GM19372 (cell line): Measurements from ENCODE around the gene TMPRSS4.

ENCODE experiments used
- ATAC-seq: cut with Tn5 transposase; IDR thresholded peaks from one replicate; pipeline ENCODE4 v1.9.1; 2021; ENCODE audit warnings: mild to moderate bottlenecking, low read depth, moderate library complexity; ENCODE audit not compliant: unreplicated experiment

The TMPRSS4 gene, protein sequence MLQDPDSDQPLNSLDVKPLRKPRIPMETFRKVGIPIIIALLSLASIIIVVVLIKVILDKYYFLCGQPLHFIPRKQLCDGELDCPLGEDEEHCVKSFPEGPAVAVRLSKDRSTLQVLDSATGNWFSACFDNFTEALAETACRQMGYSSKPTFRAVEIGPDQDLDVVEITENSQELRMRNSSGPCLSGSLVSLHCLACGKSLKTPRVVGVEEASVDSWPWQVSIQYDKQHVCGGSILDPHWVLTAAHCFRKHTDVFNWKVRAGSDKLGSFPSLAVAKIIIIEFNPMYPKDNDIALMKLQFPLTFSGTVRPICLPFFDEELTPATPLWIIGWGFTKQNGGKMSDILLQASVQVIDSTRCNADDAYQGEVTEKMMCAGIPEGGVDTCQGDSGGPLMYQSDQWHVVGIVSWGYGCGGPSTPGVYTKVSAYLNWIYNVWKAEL

DNA sequence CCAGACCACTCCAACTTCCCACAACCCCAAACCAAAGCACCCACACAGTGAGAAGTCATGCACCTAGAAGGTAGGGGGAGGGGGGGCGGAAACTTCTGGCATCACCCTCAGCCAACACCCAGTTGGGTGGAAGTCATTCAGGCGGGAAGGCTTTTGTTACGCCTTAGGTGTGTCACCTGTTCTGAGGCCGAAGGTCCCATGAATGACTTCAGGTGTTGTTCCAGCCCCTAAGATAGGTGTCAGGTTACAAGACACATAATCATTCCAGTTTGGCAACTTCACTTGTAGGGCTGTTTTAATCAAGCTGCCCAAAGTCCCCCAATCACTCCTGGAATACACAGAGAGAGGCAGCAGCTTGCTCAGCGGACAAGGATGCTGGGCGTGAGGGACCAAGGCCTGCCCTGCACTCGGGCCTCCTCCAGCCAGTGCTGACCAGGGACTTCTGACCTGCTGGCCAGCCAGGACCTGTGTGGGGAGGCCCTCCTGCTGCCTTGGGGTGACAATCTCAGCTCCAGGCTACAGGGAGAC, at the start of gene TMPRSS4:
Gene TMPRSS4, plus strand, starts transcription at position 325 of the 528 bp plus-strand sequence. CDS start 225 bp downstream, outside the sequence.
- ATAC-seq, result no peak

DNA sequence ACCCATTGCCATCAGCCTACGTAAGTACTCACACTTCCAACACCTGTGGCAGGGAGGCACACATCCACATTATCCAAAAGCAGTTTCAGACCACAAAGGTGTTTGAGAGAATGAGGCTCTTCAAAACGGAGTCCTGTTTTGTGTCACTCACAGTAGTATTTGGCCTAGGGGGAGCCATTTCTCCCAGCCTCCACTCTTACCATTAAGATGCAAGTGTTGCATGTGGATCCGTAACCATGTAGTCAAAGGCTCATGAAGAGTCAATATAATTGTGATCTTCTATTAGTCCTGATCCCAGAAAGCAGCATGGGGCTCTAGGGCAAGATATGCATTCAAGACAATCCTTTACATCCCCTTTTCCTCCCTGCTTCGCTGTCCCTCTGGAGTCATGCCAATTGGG, 49.2 kb upstream of the TMPRSS4 start:
- ATAC-seq, result no peak

DNA sequence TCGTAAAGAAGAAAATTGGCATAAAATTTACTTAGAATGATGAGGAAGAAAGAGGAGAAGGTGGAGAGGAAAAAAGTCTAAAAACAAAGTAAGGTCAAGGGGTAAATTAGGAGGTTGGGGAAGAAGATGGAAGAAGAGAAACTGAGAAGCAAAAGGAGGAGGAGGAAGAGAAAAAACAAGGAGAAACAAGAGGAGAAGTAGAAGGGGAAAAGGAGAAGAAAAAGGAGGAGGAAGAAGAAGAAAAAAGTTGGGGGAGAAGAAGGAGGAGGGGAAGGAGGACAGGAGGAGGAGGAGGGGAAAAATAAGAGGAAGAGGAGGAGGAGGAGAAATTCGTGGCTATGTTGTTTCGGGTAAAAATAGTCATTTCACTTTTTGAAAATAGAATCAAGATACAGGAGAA, 48.3 kb upstream of the TMPRSS4 start:
- ATAC-seq, result no peak

DNA sequence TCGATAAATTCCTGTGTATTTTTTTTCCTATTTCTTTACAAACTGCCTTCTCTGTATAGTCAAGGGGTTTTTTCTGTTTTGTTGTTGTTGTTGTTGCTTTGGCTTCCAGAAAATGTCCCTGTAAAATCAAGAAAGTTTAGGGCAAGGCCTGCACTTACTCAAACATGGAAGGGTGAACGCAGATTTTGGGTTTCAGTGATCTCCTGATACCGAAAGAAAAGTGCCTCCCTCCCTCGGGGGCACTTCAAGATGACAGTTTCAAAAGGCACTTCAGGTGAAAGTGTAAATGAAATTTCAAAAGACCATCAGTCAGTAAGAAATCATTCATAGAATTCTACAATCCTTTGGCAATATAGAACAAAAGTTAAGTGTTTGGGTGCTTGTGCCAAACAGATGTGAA, 43.4 kb upstream of the TMPRSS4 start:
- no peak for ATAC-seq

DNA sequence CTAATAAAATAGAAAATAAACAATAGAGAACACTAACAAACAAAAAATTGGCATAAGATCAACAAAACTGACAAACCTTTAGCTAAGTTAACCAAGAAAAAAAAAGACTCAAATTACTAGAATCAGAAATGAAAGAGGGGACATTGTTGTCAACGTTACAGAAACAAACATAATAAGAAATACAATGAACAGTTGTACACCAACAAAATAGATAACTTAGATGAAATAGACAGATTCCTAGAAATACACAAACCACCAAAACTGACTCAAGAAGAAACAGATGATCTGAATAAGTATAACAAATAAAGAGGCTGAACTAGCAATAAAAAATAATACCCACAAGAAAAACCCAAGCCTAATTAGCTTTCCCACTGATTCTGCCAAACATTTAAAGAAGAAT, 34.7 kb upstream of the TMPRSS4 start:
- ATAC-seq, result no peak

DNA sequence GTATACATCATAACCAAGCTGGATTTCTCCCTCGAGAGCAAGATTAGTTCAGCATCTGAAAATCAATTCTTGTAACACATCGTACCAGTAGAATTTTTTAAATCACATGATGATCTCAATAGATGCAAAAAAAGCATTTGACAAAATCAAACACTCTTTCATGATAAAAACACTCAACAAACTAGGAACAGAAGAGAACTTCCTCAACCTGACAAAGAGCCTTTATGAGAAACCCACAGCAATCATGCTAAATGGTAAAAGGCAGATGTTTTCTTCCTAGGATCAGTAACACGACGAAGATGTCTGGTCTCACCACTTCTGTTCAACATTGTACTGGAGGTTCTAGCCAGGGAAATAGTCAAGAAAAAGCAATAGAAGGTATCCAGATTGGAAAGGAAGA, 34.1 kb upstream of the TMPRSS4 start:
- no peak for ATAC-seq

DNA sequence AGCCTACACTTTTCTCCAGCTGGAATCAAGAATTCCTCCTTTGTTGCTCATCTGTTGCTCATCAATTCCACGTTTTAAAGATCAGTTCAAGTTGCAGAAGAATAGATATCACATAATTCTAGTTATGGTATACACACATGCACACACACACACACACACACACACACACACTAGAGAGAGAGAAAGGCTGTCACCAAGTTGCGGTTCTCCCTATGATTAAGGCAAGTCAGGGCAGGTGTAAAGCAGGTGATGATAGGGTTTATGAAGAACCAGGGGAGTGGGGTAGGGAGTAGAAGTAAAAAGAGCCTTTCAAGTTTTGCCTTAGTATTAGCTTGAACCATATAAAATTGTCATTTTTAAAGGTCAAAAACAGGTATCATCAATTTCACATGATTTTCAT, 31.7 kb upstream of the TMPRSS4 start:
- ATAC-seq, result no peak

DNA sequence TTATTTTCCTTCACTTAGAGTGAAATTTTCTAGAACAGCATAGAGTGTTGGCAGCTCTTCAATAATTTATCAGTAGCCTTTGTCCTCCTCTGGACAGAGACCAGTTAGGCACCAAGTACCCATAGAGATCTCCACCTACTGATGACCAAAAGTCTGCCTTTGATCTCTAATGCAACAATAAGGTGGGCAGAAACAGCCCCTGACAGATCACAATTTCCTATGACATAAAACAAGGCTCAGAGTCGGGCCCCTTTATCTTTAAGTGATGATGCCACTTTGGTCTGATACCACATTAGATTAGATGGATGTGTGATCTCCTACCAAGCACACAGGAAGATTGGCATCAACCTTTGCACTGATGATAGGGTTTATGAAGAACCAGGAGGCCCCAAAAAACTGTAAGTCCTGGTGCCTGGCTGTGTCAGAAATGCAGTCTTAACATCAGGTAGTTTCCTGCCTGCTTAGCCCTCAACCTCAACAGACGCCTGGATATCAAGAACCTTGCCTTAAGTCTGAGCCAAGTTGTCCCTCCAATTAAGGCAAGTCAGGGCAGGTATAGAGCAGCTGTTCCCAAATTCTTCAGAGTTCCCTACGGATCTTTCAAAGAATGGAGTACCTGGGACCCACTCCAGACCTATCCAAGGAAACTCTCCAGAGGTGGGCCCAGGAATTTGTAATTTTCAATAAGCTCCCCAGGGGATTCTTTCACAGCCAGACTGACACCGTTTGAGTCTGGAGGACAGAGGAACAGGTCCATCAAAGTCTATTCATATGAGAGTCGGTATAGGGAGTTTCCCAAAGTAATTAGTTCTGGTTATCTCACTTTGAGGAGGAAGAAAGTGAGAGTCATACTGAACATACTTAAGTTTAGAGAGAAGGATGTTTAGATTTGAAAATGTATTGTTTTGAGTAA, 30.6 kb upstream of the TMPRSS4 start:
- ATAC-seq, result no peak

DNA sequence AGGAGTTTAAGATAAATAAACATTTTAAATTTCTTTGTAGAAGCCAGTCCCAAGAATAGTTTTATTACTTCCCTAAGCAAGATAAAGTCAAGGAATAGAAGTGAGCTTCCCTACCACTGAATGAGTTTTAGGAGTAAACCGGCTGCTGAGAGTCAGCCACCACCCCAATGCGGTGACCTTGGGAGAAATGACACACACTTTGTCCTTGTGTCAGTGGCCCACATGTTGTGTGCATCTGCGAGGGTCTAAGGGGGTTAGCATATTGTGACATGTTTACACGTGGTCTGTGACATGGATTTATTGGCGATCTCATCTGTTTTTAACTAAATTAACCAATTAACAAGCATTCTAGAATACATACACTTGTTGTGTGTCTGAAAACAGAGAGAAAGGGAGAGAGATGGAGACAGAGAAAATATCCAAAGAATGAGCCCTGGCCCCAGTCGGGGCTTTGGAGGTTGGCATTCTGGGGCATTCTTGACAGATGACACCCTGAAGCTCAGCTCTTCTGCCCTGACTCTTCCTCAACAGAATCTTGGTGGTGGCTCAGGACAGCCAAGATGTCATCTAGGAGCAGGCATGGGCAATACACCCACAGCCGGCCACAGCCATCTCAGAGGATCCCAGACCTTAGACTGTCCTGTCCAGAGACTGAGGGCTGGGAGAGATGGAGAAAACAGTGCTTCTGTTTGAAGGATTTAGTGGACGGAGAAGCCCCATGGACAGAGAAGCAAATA, 29.7 kb upstream of the TMPRSS4 start:
- ATAC-seq, result no peak

DNA sequence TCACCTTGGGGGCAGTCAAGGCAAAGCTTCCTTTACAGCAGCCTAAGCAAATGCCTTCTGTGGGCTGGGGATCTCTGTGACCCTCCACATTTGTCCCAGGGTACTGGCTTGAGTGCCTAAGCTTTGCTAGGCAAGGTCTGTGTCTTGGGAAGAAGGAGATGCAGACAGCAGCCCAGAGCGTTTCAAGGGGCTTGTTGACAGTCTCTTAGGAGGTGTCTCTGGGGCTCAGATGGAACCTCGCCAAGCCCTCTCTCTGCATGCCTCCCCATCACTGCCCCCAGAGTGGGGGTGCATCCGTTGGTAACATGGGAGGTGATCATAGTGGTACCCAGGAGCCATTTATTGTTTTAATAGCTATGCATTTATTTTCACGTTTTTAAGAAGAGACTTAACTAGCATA, 29.1 kb upstream of the TMPRSS4 start:
- no peak for ATAC-seq

DNA sequence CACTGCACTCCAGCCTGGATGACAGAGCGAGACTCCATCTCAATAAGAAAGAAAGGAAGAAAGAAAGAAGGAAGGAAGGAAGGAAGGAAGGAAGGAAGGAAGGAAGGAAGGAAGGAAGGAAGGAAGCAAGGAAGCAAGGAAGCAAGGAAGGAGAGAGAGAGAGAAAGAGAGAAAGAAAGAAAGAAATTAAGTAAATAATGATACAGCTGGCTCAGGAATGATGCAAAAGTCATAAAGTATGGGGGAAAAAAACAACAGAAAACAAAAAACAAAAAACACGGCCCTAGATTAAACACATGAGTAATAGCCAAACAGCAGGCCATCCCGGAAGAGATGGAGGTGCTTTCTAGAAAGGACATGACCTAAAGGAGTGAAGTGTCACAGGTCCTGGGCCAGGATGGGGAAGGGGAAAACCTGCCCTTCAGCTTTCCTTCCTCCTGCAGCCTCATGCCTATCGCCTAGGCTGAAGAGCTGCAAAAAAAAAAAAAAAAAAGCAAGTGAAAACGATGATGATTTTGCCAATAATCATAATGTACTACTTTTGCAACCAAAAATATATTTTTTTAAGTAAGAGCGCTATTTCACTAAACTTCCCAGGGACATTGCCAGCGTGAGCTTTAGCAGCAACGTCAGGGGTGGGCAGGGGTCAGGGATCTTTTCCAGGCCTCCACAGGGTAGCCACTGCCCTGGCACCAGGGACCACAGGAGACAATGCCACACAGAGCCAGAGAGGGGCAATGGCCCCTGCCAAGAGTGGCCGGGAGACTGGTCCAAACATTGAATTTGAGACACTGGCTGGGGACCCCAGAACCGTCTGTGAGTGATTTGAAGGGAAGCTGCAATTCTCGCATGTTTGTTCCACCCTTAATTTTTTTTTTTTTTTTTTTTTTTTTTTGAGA, 28.2 kb upstream of the TMPRSS4 start:
- ATAC-seq, result no peak

DNA sequence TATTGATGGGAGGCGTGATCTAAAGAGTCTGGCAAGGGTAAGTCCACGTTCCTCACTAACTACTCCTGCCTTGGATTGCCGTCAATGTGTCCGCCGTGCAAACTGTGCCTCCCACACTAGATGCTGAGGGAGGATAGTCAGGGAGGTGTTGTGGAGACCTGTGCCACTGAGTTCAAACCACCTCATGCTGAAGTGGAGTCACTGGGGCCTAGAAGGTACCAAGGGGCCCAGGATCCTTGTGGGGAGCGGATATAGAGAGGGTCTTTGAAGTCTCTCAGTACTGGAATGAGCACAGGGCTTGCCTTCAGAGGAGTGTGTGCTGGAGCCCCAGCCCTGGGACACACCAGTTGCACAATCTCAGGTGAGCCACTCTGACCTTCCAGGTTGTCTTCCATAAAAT, 27.1 kb upstream of the TMPRSS4 start:
- ATAC-seq, result no peak

DNA sequence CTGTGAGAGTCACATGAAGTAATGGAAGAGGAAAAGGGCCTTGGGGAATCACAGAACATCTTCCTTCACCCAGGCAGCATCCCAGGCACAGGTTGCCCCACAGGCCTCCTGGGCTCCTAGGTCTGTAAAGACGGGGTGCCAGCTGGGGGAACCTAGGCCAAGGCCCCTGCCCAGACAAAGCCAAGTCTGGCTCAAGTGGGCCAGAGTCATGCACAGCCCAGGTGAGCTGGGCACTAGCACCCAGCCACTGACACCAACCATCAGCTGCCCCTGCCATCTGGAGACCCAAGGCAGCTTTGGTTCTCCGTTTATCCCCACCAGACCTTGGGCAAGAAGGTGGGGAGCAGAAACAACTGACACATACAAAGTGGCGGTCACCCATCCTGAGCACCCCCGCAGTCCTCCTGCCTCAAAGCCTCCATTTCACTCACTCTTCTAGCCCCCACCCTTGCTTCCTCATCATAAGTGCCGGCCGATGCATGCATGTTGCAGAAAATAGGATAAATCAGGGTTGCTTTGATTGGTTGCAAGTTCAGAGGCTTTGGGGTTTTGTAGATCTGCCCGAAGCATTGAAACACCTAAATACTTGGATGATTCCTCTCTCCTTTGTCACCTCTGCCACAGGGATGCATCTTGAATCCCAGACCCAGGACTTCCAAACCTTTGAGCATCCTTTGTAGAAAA, 26.5 kb upstream of the TMPRSS4 start:
- no peak for ATAC-seq

DNA sequence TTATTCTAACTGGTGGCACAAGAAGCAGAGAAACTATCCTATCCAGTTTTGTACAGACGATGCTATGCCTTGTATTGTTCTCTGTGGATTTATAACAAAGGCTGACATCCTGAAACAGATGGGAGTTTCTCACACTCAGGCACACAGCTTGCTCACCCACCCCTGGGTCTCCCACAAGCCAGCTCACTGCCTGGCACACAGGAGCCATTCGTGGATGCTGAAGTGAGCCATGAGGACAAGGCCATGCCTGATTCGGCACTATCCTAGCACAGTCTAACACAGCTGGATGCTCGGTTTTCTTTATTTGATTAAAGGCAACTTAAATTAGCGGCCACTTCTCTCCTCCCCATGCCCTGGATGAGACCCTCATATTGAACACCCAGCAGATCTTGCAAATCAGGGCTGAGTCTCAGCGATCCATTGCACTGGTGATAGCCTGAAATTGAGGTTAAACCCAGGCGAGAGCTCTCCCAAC, 25.7 kb upstream of the TMPRSS4 start:
- ATAC-seq, result no peak

DNA sequence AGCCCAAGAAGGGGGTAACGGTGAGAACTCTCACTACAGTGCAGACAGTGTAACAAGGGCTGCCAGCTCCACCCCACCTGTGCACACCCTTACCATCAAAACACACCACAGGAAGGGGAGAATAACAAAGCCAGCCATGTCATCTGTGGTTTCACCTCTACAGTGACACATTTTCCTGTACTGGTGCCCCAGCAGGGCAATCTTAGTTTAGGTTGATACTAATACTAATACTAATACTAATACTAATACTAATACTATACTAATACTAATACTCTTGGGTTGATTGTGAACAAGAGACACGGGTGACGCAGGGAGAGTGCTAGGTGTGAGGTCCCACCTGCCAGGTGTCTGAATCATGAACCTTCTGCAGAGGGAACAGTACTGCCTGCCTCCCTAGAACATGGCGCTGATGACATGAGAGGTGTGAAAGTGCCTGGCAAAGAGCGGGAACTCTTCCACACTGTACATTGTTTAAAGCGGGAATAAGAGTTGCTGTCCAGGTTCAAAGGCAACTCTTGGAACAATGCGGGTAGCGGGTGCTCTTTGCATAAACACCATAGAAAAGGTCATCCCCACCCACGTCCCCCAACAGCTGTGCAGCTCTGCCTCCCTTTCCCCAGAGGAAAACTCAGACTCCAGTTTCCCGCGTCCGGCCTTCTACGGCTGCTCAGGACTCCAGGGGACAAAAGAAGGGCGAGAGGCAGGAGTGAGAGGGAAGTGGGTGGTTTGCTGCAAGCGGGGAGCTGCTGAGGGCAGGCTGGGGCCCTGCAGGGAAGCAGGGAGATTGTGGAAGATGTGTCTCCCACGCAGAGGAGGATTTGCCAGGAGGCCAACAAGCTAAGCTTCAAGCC, 25.0 kb upstream of the TMPRSS4 start:
- no peak for ATAC-seq

DNA sequence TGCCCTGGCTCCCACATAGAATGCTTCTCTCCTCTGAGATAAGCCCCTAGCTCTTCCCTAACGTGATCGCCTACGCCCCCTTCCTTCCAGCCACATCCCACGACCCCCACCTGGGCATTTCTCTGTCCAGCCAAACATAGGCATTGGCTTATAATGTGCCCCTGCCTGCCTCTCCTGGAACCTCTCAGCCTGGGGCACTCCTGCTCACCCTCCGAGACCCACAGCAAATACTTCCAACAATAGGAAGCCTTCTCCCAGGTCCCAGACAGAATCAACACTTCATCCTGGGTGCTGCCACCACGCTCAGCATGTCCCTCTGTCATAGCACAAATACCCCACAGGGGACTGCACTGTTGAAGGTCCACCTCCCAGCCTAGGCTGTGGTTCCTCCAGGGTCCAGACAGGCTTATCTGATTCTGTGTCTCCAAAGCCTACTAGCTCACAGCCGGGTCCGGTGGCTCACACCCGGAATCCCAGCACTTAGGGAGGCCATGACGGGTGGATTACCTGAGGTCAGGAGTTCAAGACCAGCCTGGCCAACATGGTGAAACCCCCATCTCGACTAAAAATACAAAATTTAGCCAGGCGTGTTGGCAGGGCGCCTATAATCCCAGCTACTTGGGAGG, 24.2 kb upstream of the TMPRSS4 start:
- ATAC-seq, result no peak
